GM03348 (cell line): ENCODE results near the gene PLPPR3.

ENCODE experiments used
- DNase-seq: peaks from one replicate; pipeline ENCODE4 v3.0.0; 2012; ENCODE audit warnings: low spot score

PLPPR3 gene

GRCh38 chr19:821825-822503 is at the start of gene PLPPR3:
Gene PLPPR3 (minus strand): TSS chr19:821955. CDS start chr19:821559, 396 bp downstream.
- DNase-seq: no peak

GRCh38 chr19:870963-871401 is 49.2 kb upstream of the PLPPR3 start:
- DNase-seq: no peak

GRCh38 chr19:870314-870713 is 48.6 kb upstream of the PLPPR3 start:
- DNase-seq: no peak

GRCh38 chr19:869245-870177 is 47.8 kb upstream of the PLPPR3 start:
- DNase-seq: peak; percentile 92

- DNase-seq: no peak
Observed at GRCh38 chr19:868458-869244, 46.9 kb upstream of the PLPPR3 start.

- DNase-seq: no peak
Observed at GRCh38 chr19:867855-868457, 46.2 kb upstream of the PLPPR3 start.

- DNase-seq: no peak
Observed at GRCh38 chr19:867301-867793, 45.6 kb upstream of the PLPPR3 start.

GRCh38 chr19:866769-867300 is 45.1 kb upstream of the PLPPR3 start:
- DNase-seq: no peak

GRCh38 chr19:863315-863620 is 41.5 kb upstream of the PLPPR3 start:
- DNase-seq: no peak

GRCh38 chr19:862581-863314 is 41.0 kb upstream of the PLPPR3 start:
- DNase-seq: peak; percentile 54

- DNase-seq: peak; percentile 64
Observed at GRCh38 chr19:861756-862580, 40.2 kb upstream of the PLPPR3 start.

GRCh38 chr19:861141-861755 is 39.5 kb upstream of the PLPPR3 start:
- DNase-seq: no peak

GRCh38 chr19:858868-859843 is 37.4 kb upstream of the PLPPR3 start, which contains the start of gene CFD:
Gene CFD (plus strand): TSS chr19:859664. CDS start chr19:859690, 26 bp downstream.
- DNase-seq: no peak

- no peak for DNase-seq
Observed at GRCh38 chr19:858284-858683, 36.5 kb upstream of the PLPPR3 start.

GRCh38 chr19:855566-856120 is 33.9 kb upstream of the PLPPR3 start:
- DNase-seq: no peak

GRCh38 chr19:855142-855541 is 33.4 kb upstream of the PLPPR3 start:
- no peak for DNase-seq

- no peak for DNase-seq
Observed at GRCh38 chr19:854549-854948, 32.8 kb upstream of the PLPPR3 start.
